HG03469 (cell line): ENCODE measurements around the gene TRABD2B.

Experiments used
- ATAC-seq: cut with Tn5 transposase; IDR thresholded peaks from one replicate; pipeline ENCODE4 v1.9.1; 2021; ENCODE audit warnings: mild to moderate bottlenecking, moderate library complexity, moderate number of reproducible peaks; ENCODE audit not compliant: unreplicated experiment

Gene TRABD2B

DNA sequence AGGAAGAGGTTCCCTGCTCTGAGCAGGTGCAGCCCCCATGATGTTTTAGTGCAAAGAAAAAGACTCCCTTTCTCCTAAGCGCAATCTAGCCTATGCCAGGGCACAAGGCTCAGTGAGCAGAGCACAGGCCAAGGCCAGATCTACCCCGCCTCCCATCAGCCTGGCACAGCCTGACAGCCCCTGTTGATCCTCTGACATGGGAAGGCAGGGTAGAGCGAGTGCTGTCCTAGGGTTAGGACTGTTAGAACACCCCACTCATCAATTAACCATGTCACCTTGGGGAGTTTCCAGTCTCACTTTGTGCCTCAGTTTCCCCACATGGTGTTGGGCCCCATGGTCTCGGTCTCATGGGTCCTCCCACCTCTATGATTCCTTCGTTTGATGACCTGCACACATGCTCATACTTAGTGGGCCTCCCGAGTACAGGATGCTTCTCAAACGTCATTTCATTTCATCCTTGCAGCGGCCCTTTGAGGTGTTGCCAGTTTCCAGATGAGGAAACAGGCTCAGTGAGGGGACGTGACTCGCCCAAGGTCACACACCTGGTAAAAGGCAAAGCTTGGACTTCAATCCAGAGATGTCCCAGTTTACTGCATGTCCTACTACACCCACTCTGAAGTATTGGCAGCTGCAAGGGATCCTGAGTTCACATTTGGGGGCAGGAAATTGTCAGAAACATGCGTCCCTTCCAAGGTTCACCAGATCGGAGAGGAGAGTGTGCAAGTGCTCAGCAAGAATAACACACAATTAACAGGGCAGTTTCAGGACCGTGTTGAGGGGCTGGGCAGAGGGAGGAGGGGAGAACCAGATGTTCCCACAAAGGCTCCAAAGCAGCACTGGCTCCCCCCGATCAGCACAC, 213.3 kb downstream of the TRABD2B start:
- ATAC-seq: no peak

DNA sequence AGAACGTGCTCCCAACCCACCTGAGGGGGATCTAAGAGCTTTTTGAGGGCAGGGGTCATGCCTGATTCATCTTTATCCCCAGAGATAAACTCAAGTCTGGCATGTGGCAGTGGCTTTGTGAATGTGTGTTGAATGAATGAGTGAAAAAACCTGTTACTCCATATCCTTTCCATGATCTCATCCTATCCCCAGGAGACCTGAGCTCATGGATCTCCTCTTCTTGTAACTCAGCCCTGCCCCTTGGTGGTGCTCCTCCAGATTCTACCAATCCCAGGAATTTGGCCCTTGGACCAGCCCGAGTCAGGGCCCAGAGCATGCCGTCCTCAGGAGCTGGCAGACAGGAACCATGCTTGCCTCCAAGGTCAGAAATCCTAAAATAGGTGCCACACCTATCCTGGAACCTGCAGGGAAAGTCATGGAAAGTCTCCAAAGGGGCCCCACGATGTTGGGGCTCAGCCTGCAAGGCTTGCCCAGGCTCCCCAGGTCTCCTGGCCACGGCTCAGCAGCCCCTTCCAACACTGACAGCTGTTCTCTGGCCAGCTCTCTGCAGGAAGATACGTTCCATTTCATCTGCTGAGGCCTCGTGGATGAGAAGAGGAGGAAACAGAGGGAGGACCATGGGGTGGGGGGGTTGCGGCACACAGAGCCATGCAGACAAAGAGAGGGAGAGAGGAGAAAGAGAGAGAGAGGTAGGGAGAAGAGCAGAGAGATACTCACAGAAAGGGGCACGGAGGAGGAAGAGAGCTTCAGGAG, 214.6 kb downstream of the TRABD2B start:
- no peak for ATAC-seq

DNA sequence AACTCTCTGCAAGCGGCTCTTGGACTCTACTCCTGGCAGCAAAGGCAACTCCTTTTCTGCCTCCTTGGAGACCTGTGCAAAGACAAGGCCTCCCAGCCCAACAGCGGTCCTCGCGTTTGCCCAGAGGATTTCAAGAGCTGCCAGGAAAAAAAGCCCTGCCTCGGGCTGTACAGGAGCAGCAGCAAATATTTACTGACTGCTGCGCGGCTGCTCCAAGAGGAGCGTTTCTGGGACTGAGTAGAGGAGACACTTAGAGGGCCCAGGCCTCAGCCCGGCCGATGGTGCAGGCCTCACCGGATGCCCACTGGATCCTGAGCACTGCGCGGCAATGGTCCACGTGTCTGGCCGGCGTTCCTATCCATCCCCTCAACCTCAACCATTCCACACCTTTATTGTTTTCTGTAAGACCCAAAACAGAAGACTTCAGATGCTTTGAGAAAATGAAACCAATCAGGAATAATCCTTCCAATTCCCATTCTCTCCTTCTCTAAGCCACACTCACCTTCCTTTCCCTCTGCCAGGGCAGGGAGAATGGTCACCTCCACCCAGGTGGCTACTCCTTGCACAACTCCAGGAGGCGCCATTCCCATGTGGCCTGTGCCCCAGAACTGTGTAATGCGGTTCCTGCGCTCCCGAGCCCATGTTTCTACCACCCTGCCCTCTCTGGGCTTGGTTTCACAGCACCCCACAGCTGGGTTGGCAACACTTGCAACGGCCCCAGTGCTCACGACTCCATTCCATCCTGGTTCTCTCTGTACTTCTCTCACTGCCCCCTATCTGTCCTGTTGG, 215.8 kb downstream of the TRABD2B start:
- no peak for ATAC-seq

DNA sequence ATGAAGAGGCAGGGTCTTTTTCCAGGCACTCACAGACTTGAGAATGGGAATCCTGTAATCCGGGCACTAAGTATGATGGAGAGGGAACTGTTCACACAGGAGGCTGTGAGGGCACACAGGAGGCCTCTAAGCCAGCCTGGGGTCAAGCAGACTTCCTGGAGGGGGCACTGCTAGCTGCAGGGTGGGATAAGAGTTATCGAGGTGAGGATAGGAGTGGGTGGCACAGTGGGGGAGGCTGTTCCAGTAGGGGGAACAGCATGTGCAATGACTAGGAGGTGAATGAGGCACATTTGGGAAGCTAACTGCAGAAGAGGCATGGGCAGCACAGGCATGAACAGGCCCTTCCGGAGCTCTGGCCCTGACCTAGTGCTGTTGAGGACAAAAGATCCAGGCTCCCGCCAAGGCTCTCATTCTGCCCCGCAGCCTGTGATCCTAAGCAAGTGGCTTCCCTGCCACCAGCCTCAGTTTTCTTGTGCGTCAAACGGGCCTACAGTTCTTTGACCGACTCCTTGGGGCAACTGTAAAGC, 216.7 kb downstream of the TRABD2B start:
- ATAC-seq: no peak

DNA sequence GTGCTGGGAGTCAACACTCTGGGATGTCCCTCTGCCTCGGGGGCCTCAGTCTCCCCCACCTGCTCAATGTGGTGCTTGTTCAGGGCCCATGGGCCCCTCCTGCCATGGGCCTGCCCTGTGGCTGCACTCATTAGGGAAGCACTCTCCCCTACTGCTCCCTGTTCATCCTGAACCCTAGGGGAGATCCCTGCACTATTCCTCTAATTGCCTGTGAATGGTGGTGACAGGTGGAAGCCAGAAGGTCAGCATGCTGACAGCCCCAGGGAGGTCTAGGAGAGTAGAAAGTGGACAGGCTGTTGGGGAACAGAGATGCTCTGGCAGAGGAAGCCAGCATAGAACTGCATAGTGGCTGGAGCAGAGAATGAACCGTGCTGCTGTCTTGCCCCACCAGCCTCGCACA, 217.6 kb downstream of the TRABD2B start:
- no peak for ATAC-seq

DNA sequence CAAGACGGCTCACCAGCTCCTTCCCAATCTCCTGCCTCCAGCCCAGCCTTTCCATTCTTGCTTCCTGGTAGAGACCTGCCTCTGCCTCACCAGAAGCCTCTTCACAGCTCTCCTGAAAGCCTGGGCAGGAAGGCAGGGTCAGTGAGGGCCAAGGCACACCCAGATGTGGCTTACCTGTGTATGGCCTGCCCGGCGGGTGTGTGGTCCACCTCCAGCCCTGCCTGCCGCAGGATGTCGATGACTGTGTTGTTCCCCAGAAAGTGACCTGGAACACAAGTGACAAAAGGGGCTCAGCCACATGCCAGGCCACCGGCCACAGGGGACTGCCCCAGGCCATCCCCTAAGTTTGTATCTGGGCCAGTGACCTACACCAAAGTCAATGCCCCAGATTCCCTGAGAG, 218.9 kb downstream of the TRABD2B start:
- ATAC-seq: no peak

DNA sequence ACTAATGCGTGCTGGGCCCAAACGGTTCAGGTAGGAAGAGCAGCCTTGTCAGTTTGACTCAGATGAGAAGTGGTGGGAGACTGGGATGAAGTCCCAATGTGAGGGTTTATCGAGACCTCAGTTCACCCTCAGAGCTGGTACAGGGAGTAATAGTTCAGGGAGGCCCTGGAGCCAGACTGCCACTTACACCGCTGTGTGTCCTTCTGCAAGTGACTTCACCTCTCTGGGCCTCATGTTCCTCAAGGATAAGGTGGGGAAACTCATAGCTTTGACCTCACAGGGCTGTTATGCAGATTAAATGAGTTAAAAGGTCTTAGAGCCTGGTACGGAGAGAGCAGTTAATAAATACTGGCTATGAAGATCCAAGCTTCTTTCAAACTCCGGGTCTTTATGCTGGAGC, 219.9 kb downstream of the TRABD2B start:
- no peak for ATAC-seq

DNA sequence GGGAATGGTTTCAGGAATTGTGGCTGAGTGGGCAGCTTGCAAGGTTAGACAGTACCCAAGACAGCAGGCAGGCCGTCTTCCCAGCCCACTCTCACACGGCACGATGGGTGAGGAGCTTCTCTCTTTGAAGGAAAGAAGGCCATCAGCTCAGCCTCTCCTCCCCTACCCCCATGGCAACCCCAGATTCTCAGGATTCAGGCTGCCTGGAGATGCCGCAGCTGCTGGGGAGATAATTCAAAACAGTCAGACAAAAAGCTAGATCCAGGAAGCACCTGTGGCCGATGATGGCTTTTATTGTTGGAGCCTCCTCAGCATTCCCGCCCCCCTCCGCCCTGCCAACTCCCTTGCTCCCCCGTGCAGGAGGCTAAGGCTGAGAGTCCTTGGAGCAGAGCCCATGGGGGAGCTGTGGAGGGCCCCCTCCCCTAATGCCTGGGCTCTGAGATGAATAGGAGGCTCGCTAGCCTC, 220.5 kb downstream of the TRABD2B start:
- no peak for ATAC-seq

DNA sequence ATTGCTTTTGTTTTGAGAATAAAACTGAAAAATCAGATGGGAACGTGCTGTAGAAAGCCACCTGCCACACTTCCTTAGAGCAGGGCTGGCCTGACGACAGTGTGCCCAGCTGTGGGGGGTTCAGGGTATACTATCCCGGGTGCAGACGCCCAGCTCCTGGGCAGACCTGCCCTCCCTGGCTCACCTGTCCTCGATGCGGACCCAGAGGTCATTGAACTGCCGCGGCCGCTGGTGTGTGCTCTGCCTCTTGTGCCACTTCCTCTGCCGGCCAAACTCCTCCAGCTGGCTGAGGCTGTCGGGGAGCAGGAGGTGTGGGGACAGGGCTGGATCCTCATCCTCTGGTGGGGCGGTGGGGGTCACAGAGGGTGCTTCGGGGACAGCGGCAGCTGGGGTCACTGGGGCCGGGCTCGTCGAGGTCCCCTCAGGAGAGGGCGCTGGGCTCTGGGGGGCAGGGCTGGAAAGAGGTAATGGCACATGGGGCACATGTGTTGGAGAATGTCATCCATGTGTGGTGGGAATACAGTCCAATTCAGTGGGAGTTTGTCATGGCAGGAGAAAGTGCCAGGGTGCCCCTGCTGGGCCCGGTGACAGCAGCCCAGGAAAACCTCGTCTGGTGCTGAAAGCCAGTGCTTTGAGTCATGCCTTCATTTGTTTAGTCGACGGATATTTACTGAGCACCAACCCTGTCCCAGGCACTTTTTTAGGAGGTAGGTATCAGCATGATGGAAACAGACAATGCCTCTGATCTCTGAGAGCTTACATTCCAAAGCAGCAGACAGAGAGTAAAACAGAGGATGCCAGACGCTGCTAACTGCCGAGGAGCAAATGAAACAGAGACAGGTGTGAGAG, 222.0 kb downstream of the TRABD2B start:
- ATAC-seq: no peak

DNA sequence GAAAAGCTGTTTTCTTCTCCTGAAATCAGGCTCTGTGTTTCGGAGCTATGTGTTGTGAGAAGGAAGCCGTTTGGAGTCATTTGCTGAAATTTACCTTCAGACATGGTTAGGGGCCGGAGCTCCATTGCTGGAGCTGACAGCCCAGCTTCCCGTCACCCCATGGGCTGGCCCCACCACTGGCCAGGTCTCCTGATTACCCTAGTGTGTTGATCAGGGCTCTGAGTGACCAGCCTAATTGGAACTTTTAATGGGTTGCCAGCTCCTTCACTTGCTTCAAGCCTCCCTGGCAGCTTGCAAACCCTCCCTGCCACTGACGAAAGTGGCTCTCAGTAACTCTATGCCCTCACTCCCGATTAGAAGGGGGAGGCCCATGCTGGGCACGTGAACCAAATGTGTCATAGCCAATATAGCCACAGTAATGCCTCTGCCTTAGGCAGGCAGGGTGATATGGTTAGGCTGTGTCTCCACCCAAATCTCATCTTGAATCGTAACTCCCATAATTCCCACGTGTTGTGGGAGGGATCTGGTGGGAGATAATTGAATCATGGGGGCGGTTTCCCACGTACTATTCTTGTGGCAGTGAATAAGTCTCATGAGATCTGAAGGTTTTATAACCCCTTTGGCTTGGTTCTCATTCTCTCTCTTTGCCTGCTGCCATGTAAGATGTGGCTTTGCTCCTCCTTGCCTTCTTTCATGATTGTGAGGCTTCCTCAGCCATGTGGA, 224.1 kb downstream of the TRABD2B start:
- no peak for ATAC-seq

DNA sequence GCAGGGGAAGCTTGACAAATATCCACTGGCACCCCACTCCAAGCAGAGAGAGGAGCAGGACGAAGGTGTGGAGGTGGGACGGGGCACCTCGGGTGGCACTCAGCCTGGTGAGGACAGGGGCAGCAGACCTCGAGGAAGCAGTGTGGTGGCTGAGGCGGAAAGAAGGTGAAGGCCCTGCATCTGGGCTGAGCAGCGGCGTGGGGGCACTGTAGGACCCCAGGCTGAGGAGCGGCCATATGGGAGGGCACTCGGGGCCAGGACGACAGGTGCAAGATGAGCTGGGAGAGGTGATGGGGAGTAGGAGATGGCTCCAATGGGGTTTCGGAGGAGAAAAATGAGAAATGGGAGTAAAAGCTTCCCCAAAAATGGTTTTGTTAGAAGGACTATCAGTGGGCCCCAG, 224.9 kb downstream of the TRABD2B start:
- no peak for ATAC-seq

DNA sequence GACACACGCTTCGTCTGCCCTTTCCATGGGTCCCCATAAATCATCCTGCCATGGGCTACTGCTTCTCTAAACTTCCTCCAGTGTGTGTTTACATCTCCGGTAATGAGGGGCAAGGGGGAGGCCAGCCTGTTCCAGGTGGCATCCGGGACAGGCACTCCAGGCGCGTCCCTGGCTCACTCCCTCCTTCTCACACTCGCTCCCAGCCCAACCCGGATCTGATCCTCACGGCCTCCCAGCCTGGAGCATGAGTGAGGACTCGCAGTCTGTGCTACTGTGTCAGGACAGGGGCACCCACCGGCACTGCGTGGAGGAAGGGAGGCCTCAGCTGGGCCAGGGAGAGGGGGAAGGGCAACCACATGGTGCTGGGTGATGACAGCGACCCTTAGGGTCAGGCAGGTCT, 225.4 kb downstream of the TRABD2B start:
- no peak for ATAC-seq

DNA sequence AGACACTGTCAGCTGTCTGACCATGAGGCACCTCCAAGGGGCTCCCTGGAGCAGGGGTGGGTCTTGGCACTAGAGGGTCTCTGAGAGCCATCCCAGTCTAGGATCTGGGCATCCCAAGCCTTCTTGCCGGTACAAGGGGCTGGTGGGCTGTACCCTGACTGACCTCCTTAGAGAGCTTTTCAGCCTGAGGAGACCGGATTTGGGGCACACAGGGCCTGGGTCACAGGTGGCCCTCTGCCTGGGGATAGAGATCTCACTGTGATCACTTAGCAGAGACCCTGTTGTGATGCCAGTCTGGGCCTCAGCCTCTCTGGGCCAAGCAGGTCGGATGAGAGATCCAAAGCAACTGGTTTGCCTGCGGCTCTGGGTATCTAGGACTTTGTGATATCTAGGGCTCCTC, 227.2 kb downstream of the TRABD2B start:
- ATAC-seq: no peak

DNA sequence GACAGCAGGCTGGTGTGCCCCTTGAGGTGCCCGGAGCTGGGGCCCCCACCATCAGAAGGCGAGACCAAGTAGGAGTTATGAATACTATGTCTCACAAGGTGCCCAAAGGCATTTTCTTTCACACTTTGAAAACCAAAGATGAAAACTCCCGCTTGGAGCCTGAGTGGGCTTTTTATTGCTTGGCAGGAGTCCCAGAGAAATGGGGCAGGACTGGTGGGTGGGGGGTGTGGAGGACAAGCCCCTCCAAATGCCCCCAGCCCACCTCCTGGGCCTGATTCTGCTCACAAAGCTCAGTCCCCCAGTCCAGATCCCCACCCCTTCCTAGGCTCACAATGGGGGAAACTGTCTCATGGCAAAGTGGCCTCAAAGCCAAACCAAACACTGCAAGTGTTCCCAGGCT, 227.9 kb downstream of the TRABD2B start:
- no peak for ATAC-seq

DNA sequence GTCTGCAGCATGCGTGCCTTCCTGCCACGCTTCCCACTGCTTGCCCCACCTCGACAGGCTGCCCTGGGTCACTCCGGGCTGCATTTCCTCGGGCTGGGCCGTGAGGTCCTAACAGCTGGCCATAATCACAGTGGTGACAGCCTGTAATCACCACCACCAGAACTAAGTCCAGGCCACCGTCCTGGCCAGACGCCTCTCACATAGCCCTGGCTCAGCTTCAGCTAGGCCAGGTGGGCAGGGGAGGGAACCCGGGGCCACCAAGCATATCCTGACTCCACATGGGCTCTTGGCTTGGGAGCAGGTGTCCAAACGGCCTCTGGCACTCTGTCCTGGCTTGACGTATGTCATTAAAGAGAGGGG, 229.5 kb downstream of the TRABD2B start:
- no peak for ATAC-seq

DNA sequence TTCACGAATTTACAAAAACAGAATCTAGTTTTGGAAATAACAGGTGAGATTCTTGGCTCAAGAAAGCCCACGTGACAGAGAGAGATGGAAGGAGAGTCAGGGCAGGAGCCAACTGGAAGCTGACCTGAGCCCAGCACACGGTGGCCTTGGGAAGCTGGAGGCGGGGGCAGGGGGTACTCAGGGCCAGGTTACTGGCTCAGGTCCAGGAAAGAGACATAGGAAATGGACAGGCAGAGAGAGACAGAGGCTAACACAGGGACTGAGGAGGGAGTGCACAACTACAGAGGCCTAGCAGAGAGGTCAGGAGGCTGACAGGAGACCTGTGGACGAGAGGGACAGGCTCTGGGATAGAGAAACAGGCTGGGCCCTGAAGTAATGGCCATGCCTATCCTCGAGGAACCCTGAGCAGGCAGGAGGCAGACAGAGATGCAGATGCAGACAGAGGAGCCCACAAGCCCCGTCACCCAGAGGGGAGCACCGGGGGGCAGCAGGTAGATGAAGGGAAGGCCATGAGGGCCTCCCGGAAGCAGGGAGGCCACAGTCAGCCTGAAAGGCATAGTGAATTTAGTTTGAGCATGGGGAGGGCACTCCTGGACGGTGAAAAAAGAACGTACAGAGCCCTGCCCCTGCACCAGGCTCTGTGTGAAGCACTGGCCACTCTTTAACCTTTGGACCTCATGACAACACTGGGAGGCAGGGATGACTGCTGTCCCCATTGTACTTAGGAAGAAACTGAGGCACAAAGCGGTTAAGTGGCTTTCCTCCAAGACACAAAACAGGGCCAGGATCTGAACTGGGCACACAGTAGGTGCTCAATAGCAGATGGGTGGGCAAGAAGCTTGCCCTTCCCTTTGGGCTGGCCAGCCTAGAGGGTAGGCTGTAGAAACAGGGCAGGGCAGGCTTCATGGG, 230.1 kb downstream of the TRABD2B start:
- ATAC-seq: no peak

DNA sequence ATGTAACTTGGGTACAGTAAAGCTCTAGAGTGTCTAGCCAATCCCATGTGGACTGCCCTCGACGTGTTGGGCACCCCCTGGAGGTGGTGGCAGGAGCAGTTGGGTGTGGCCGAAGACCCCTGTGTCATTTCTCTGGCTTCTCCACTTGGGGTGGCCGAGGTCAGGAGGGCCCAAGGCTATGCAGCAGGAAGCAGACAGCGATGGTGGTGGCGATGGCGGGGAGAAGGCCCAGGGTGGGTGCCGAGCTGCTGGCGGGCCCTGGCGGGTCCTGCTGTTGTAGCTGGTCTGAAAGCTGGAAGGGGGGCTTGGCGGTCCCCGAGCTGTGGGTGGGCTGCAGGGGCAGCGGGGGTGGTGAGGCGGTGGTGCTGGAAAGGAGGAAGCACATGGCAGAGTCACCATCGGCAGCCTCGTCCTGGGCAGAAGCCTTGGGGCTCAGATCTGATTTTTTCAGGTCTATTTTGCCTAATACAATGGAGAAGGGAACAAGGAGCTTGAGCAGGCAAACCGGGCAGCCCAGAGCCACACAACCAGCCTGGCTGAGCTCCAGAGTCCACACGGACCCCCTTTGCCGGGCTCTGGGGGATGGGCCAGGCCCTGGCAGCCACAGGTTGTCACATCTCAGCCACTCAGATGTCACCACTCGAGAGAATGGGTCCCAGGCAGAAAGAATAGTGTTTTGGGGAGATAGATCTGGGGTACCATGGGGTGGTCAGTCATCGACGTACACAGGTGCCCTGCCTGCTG, 231.3 kb downstream of the TRABD2B start:
- no peak for ATAC-seq

DNA sequence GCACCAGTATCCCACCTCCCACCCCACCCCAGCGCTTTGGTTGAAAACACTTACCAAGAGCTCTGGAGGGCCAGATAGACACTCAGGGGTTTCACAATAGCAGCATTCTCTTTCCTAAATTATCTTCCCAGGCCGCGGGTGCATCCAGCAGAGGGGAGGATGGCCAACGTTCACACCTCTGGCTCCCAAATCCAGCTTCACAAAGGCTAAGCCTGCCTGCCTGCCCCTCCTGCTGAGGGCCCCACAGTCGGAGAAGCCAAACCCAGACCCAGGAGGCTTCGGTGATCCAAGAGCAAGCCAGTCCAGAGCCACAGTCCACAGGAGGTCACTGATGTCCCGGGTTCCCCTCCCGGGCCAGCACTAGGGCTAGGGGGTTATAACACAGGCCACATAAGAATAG, 231.9 kb downstream of the TRABD2B start:
- ATAC-seq: no peak
